Measurements from ENCODE around the gene APOL3. TPM values are rescaled to one million over a fixed set of nuclear protein-coding genes. Genes with fewer than 3 reads are reported as not detected.

APOL3 gene
- total RNA-seq, 4 donors from 2014 or later: 14.8 to 98.2 (median 16.5) TPM

GRCh38 chr22:36194971-36195370 is 34.4 kb upstream of the APOL3 start:
- Histone ChIP-seq H3K27ac (no peak overlapping the region), H3K9me3 (no peaks in the 10 kb centered on the region), H3K4me1 (peaks cover 0 to 4% (median 0%) of the 10 kb centered on the region in 4 donors)

GRCh38 chr22:36194385-36194784 is 33.8 kb upstream of the APOL3 start:
- Histone ChIP-seq H3K27ac (no peak overlapping the region), H3K36me3 (no peaks in the 10 kb centered on the region), H3K27me3 (no peaks in the 10 kb centered on the region), H3K4me3 (no peak overlapping the region), H3K9me3 (no peaks in the 10 kb centered on the region), H3K4me1 (peaks cover 0 to 4% (median 0%) of the 10 kb centered on the region in 4 donors)
- DNase-seq: no peak
- TF ChIP-seq POLR2A (IDR thresholded peaks at IDR 0.05): no peak
- no peak for TF ChIP-seq CTCF (IDR thresholded peaks at IDR 0.05)

More at GRCh38 chr22:36194971-36195370, 34.4 kb upstream of the APOL3 start:
- no peaks in the 10 kb centered on the region for H3K27me3 ChIP-seq
- no peaks in the 10 kb centered on the region for H3K36me3 ChIP-seq
- no peak overlapping the region for H3K4me3 ChIP-seq
- DNase-seq: peak in 2 of 3 donors; percentile 26 to 80
- TF ChIP-seq POLR2A (IDR thresholded peaks at IDR 0.05) (no peak), CTCF (IDR thresholded peaks at IDR 0.05) (peak; percentile 19 to 79 (median 70))

- TF ChIP-seq POLR2A (IDR thresholded peaks at IDR 0.05) (no peak), CTCF (IDR thresholded peaks at IDR 0.05) (no peak)
- Histone ChIP-seq H3K27ac (no peak overlapping the region), H3K27me3 (no peaks in the 10 kb centered on the region), H3K4me3 (no peak overlapping the region), H3K9me3 (no peaks in the 10 kb centered on the region), H3K4me1 (peaks cover 0 to 4% (median 0%) of the 10 kb centered on the region in 4 donors), H3K36me3 (no peaks in the 10 kb centered on the region)
- no peak for DNase-seq
Observed at GRCh38 chr22:36193577-36193976, 33.0 kb upstream of the APOL3 start.

- H3K4me3 ChIP-seq: no peak overlapping the region
- no peaks in the 10 kb centered on the region for H3K9me3 ChIP-seq
- H3K4me1 ChIP-seq: peaks cover 0 to 4% (median 0%) of the 10 kb centered on the region in 4 donors
- no peak for DNase-seq
- H3K36me3 ChIP-seq: no peaks in the 10 kb centered on the region
- TF ChIP-seq POLR2A (IDR thresholded peaks at IDR 0.05): no peak
- TF ChIP-seq CTCF (IDR thresholded peaks at IDR 0.05): no peak
- H3K27me3 ChIP-seq: no peaks in the 10 kb centered on the region
- no peak overlapping the region for H3K27ac ChIP-seq
Observed at GRCh38 chr22:36193171-36193570, 32.6 kb upstream of the APOL3 start.

- H3K4me3 ChIP-seq: no peak overlapping the region
Observed at GRCh38 chr22:36192542-36192941, 32.0 kb upstream of the APOL3 start.

More at GRCh38 chr22:36192542-36192941, 32.0 kb upstream of the APOL3 start:
- Histone ChIP-seq H3K4me1 (peaks cover 0 to 4% (median 0%) of the 10 kb centered on the region in 4 donors), H3K9me3 (no peaks in the 10 kb centered on the region), H3K27me3 (no peaks in the 10 kb centered on the region), H3K27ac (no peak overlapping the region), H3K36me3 (no peaks in the 10 kb centered on the region)
- no peak for DNase-seq
- no peak for TF ChIP-seq CTCF (IDR thresholded peaks at IDR 0.05)
- no peak for TF ChIP-seq POLR2A (IDR thresholded peaks at IDR 0.05)

All from Peyer's patch (tissue), 4 donors.